SK-N-SH treated with all-trans-retinoic acid at 6 μM for 48 hours (cell line): ENCODE data around the gene COL25A1.

Experiments
- ATAC-seq: fragments of 200-7000 bp; cut with Tn5 transposase; 3 replicates; pipeline ENCODE4 v1.9.1; 2020; ENCODE audit warnings: mild to moderate bottlenecking, moderate library complexity
- ARNTL ChIP-seq: fragments of 450-650 bp; formaldehyde crosslinking; IDR thresholded peaks from 2 replicates; pipeline ENCODE4 v1.5.0; 2020; ENCODE audit warnings: low read depth, mild to moderate bottlenecking, moderate library complexity, borderline replicate concordance
- BACH2 ChIP-seq: fragments of 250-450 bp; sonication (Bioruptor Pico); IDR thresholded peaks from 2 replicates; pipeline ENCODE4 v1.9.0; 2021; ENCODE audit warnings: mild to moderate bottlenecking, borderline replicate concordance
- CREB5 ChIP-seq: fragments of 250-450 bp; sonication (Bioruptor Pico); IDR thresholded peaks from 2 replicates; pipeline ENCODE4 v1.5.1; 2020; ENCODE audit warnings: low read depth, mild to moderate bottlenecking, moderate library complexity
- CSDC2 ChIP-seq: fragments of 250-450 bp; sonication (Bioruptor Pico); IDR thresholded peaks from 2 replicates; pipeline ENCODE4 v1.5.0; 2020; ENCODE audit warnings: mild to moderate bottlenecking, moderate library complexity
- CSRNP3 ChIP-seq: fragments of 250-450 bp; sonication (Bioruptor Pico); IDR thresholded peaks from 2 replicates; pipeline ENCODE4 v1.5.1; 2021; ENCODE audit warnings: mild to moderate bottlenecking, moderate library complexity
- GLIS3 ChIP-seq: fragments of 250-450 bp; sonication (Bioruptor Pico); IDR thresholded peaks from 2 replicates; pipeline ENCODE4 v1.5.0; 2020; ENCODE audit warnings: mild to moderate bottlenecking, moderate library complexity
- ISL1 ChIP-seq: fragments of 250-450 bp; sonication (Bioruptor Pico); IDR thresholded peaks from 2 replicates; pipeline ENCODE4 v2.1.2; 2022; ENCODE audit warnings: mild to moderate bottlenecking, moderate library complexity
- OSR1 ChIP-seq: fragments of 250-450 bp; sonication (Bioruptor Pico); IDR thresholded peaks from 2 replicates; pipeline ENCODE4 v1.8.0; 2022; ENCODE audit warnings: moderate library complexity, mild to moderate bottlenecking, inconsistent platforms
- PATZ1 ChIP-seq: fragments of 250-450 bp; sonication (Bioruptor Pico); IDR thresholded peaks from 2 replicates; pipeline ENCODE4 v1.8.0; 2020; ENCODE audit warnings: mild to moderate bottlenecking, moderate library complexity, borderline replicate concordance
- PPARA ChIP-seq: fragments of 250-450 bp; sonication (Bioruptor Pico); IDR thresholded peaks from 2 replicates; pipeline ENCODE4 v1.5.0; 2020; ENCODE audit warnings: mild to moderate bottlenecking, borderline replicate concordance
- RARB ChIP-seq: fragments of 250-450 bp; sonication (Bioruptor Pico); IDR thresholded peaks from 2 replicates; pipeline ENCODE4 v1.8.0; 2021; ENCODE audit warnings: mild to moderate bottlenecking, moderate library complexity
- SNAI2 ChIP-seq: fragments of 250-450 bp; sonication (Bioruptor Pico); IDR thresholded peaks from 2 replicates; pipeline ENCODE4 v1.5.0; 2020; ENCODE audit warnings: mild to moderate bottlenecking, moderate library complexity
- TOX ChIP-seq: fragments of 250-450 bp; sonication (Bioruptor Pico); IDR thresholded peaks from 2 replicates; pipeline ENCODE4 v1.8.0; 2021; ENCODE audit warnings: mild to moderate bottlenecking, moderate library complexity, borderline replicate concordance
- ZC3H10 ChIP-seq: fragments of 250-450 bp; sonication (Bioruptor Pico); IDR thresholded peaks from 2 replicates; pipeline ENCODE4 v1.5.1; 2021; ENCODE audit warnings: mild to moderate bottlenecking, moderate library complexity
- ZFP30 ChIP-seq: fragments of 450-650 bp; formaldehyde crosslinking; IDR thresholded peaks from 2 replicates; pipeline ENCODE4 v1.5.0; 2022; ENCODE audit warnings: mild to moderate bottlenecking, moderate library complexity
- ZNF565 ChIP-seq: fragments of 450-650 bp; formaldehyde crosslinking; conservative IDR thresholded peaks from 2 replicates; pipeline ENCODE4 v1.5.0; 2020; ENCODE audit warnings: low read depth, mild to moderate bottlenecking, moderate library complexity
- ZNF70 ChIP-seq: fragments of 450-650 bp; formaldehyde crosslinking; IDR thresholded peaks from 2 replicates; pipeline ENCODE4 v1.5.0; 2020; ENCODE audit warnings: mild to moderate bottlenecking, moderate library complexity
- ZNF8 ChIP-seq: fragments of 450-650 bp; formaldehyde crosslinking; IDR thresholded peaks from 2 replicates; pipeline ENCODE4 v1.5.0; 2020; ENCODE audit warnings: mild to moderate bottlenecking, moderate library complexity
- TF ChIP-seq, protein P1 (sequence below): fragments of 250-450 bp; sonication (Bioruptor Pico); IDR thresholded peaks from 2 replicates; pipeline ENCODE4 v1.8.0; 2021; ENCODE audit warnings: low read depth, mild to moderate bottlenecking, moderate library complexity, borderline replicate concordance

Gene COL25A1

GRCh38 chr4:108943976-108944591 is 358.4 kb downstream of the COL25A1 start:
- no peak for ATAC-seq
- no peak for TF ChIP-seq ISL1
- no peak for TF ChIP-seq RARB
- no peak for TF ChIP-seq PPARA (CRISPR knock-in tag)
- TF ChIP-seq ARNTL (CRISPR knock-in tag), result no peak
- TF ChIP-seq ZNF8, result no peak
- TF ChIP-seq ZNF70 (CRISPR knock-in tag), result no peak
- no peak for TF ChIP-seq CSDC2 (CRISPR knock-in tag)
- no peak for TF ChIP-seq BACH2 (CRISPR knock-in tag)
- no peak for TF ChIP-seq TOX (CRISPR knock-in tag)
- TF ChIP-seq GLIS3 (CRISPR knock-in tag), result no peak
- no peak for TF ChIP-seq CSRNP3
- no peak for TF ChIP-seq ZNF565 (CRISPR knock-in tag)

DNA sequence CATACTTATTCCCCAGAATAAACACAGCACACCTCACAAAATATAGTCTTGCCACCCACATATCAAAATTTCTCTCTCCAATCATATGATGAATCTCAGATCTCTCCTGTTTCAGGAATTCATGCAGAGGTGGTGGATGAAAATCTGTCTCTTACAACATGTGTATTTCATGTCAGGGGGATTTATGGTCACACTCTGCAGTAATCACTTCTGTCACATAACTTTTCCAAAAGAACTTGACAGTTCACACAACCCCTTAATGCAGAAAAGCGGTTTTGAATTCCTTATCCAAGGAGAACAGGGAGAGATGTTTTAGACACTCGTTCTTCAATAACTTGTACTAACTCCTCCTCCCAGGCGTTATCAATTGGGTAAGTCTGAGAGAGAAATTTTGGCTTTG is 359.1 kb downstream of the COL25A1 start:
- no peak for ATAC-seq
- TF ChIP-seq CSRNP3 (no peak), OSR1 (CRISPR knock-in tag) (no peak), ARNTL (CRISPR knock-in tag) (no peak), SNAI2 (CRISPR knock-in tag) (no peak), RARB (no peak), PATZ1 (CRISPR knock-in tag) (no peak), ISL1 (no peak), PPARA (CRISPR knock-in tag) (no peak), GLIS3 (CRISPR knock-in tag) (no peak)
- TF ChIP-seq, protein P1, sequence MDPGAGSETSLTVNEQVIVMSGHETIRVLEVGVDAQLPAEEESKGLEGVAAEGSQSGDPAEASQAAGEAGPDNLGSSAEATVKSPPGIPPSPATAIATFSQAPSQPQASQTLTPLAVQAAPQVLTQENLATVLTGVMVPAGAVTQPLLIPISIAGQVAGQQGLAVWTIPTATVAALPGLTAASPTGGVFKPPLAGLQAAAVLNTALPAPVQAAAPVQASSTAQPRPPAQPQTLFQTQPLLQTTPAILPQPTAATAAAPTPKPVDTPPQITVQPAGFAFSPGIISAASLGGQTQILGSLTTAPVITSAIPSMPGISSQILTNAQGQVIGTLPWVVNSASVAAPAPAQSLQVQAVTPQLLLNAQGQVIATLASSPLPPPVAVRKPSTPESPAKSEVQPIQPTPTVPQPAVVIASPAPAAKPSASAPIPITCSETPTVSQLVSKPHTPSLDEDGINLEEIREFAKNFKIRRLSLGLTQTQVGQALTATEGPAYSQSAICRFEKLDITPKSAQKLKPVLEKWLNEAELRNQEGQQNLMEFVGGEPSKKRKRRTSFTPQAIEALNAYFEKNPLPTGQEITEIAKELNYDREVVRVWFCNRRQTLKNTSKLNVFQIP (CRISPR knock-in tag), result no peak

DNA sequence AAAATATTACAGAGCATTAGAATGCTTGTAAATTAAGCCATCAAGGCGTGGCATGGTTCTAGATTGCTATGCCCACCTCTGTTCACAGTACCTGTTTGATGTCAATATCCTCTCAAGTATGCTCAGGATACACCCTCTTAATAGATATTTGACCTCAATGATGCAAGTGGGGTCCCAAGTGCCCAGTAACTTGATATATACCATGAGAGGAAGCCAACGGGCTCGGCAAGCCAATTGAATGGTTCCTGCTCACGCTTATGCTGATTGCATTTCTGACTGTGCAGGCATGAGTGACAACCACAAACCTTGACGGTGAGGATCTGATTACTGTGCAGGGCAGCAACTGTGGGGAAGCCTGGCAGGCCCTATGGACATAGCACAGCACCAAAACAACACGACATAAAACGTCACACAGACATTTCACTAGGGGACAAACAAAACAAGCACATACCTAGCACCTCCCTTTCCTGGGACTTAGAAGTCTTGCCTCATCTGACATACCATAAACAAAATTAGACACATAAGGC is 360.5 kb downstream of the COL25A1 start:
- ATAC-seq, result no peak

More for the DNA sequence above, 360.5 kb downstream of the COL25A1 start:
- TF ChIP-seq BACH2 (CRISPR knock-in tag) (no peak), ISL1 (no peak), ZNF565 (CRISPR knock-in tag) (no peak), RARB (no peak), ZNF8 (no peak), CREB5 (CRISPR knock-in tag) (no peak), SNAI2 (CRISPR knock-in tag) (no peak), TOX (CRISPR knock-in tag) (no peak), ZC3H10 (CRISPR knock-in tag) (no peak), PATZ1 (CRISPR knock-in tag) (no peak), CSRNP3 (no peak), GLIS3 (CRISPR knock-in tag) (no peak), ZFP30 (CRISPR knock-in tag) (no peak)
- TF ChIP-seq, all 23 proteins: peak for 0
